ENCODE measurements around the gene AP1S2. TPM values are rescaled to one million over a fixed set of nuclear protein-coding genes. Genes with fewer than 3 reads are reported as not detected.

The AP1S2 gene
- 17.7 and 21.2 TPM in 2 replicates for polyA plus RNA-seq (2012; rRNA removed)
- 33.6 and 47.0 TPM in 2 replicates for polyA plus RNA-seq (2012; cell fraction: cytosol; rRNA removed)
- polyA plus RNA-seq (2012; cell fraction: nucleus; rRNA removed): 5.7 and 15.1 TPM in 2 replicates

GRCh38 chrX:15854712-15855567 lies at the start of gene AP1S2:
AP1S2 (minus strand) TSS chrX:15854813; CDS start chrX:15852524, 2,289 bp downstream.
- no peaks in the 10 kb centered on the region for H4K20me1 ChIP-seq (ENCODE audit: insufficient read depth)
- CTCF ChIA-PET: interaction anchor here (0.9 to 1.0 kb wide), 2 partner anchors 39 to 268 kb away, joined by 4 to 6 read pairs; partner anchors contain the start of gene GRPR
- no peak for TF ChIP-seq EP300 (IDR thresholded peaks at IDR 0.05; ENCODE audit: borderline replicate concordance in 1 of 2, low read depth in 1 of 2, low read length in 1 of 2)
- no peak for TF ChIP-seq IRF3 (IDR thresholded peaks at IDR 0.05; ENCODE audit: low read depth, low read length)
- no peak for TF ChIP-seq NFIC (IDR thresholded peaks at IDR 0.05; ENCODE audit: borderline replicate concordance)
- no peak for TF ChIP-seq MEF2A (IDR thresholded peaks at IDR 0.05; ENCODE audit: borderline replicate concordance, low read depth)
- TF ChIP-seq CTCF (IDR thresholded peaks at IDR 0.05): no peak
- peak; percentile 75 for TF ChIP-seq USF2 (IDR thresholded peaks at IDR 0.05; ENCODE audit: borderline replicate concordance, low read depth, low read length)
- 0 out of 2 replicates have a peak, but pooled peaks have one; percentile 23 for TF ChIP-seq MXI1 (IDR thresholded peaks at IDR 0.05; ENCODE audit: low read depth, low read length)
- no peak for TF ChIP-seq RAD21 (IDR thresholded peaks at IDR 0.05; ENCODE audit: low read length)
- peak; percentile 76 for TF ChIP-seq GABPA (IDR thresholded peaks at IDR 0.05; ENCODE audit: low read depth)
- TF ChIP-seq FOXJ3 (CRISPR knock-in tag; IDR thresholded peaks at IDR 0.05): no peak
- TF ChIP-seq NRF1 (IDR thresholded peaks at IDR 0.05; ENCODE audit: low read depth, low read length): no peak
- peak; percentile 49; the same call in 1 of the 2 replicates for TF ChIP-seq SIN3A (IDR thresholded peaks at IDR 0.05; ENCODE audit: borderline replicate concordance, low read depth, low read length)
- no peak for TF ChIP-seq PBX3 (IDR thresholded peaks at IDR 0.05)
- TF ChIP-seq USF1 (IDR thresholded peaks at IDR 0.05; ENCODE audit: borderline replicate concordance, low read depth): peak; percentile 96
- no peak; the same call in 1 of the 2 replicates for TF ChIP-seq TAF1 (IDR thresholded peaks at IDR 0.05; ENCODE audit: borderline replicate concordance, low read depth, low read length)
- TF ChIP-seq RFX5 (IDR thresholded peaks at IDR 0.05; ENCODE audit: low read length): peak; percentile 94
- TF ChIP-seq FOSL2 (IDR thresholded peaks at IDR 0.05; ENCODE audit: borderline replicate concordance, low read depth): no peak
- TF ChIP-seq EZH2phosphoT487 (IDR thresholded peaks at IDR 0.05; ENCODE audit: borderline replicate concordance, low read depth): no peak
- no peak for TF ChIP-seq JUND (IDR thresholded peaks at IDR 0.05)
- TF ChIP-seq REST (IDR thresholded peaks at IDR 0.05; ENCODE audit: low read depth, low read length): peak; percentile 73; the same call in 1 of the 2 replicates
- no peak for TF ChIP-seq GATA2 (CRISPR knock-in tag; IDR thresholded peaks at IDR 0.05)

More at GRCh38 chrX:15854712-15855567, at the start of gene AP1S2:
- POLR2A ChIA-PET: interaction anchor here (0.8 to 1.2 kb wide), 4 partner anchors 10 to 864 kb away, joined by 3 to 5 read pairs (median 4); partner anchors contain the start of genes CTPS2 and SYAP1
- Histone ChIP-seq H3K4me1 (ENCODE audit: control insufficient read depth in 1 of 2, insufficient read depth in 2 of 2, low read depth in 1 of 2, low read length in 1 of 2) (peaks cover 6 to 9% of the 10 kb centered on the region in 2 experiments; a peak in 2 of 4 replicates), H3K36me3 (replicated peaks in 1 of 2; ENCODE audit: control insufficient read depth in 1 of 2, insufficient read depth in 2 of 2, low read length in 1 of 2) (peaks cover 0 to 2% of the 10 kb centered on the region in 2 experiments), H3F3A (replicated peaks; ENCODE audit: insufficient read depth) (peaks cover 16% of the 10 kb centered on the region), H3K9me3 (no peaks in the 10 kb centered on the region), H3K9ac (peak within 1 kb of the TSS; percentile 62), H2AFZ (ENCODE audit: low read depth) (peak within 1 kb of the TSS; percentile 92), H3K4me3 (ENCODE audit: low read depth in 2 of 2, low read length in 1 of 2) (peak within 1 kb of the TSS; percentile 78 to 79), H3K27ac (ENCODE audit: low read depth in 2 of 2, low read length in 1 of 2) (peak within 1 kb of the TSS; percentile 59 to 91; a peak in 3 of 4 replicates), H3K27me3 (ENCODE audit: insufficient read depth) (no peaks in the 10 kb centered on the region; the same call in 1 of the 2 replicates), H3K4me2 (peak within 1 kb of the TSS; percentile 82), H3K9me2 (no peaks in the 10 kb centered on the region), H3K79me2 (ENCODE audit: insufficient read depth) (peaks cover 13% of the 10 kb centered on the region; the same call in 1 of the 2 replicates)
- DNase-seq: peak; percentile 97
- WGBS (ENCODE audit: low lambda C conversion rate): 0% methylated on average over 31 of the region's 85 CpGs

Measured in SK-N-SH (cell line).